Peyer's patch (tissue), 4 donors: ENCODE measurements around the gene TYMP.

Source experiments
- CTCF ChIP-seq, 6 experiments: fragments of 450-650 bp in 4 of 6; fragments of 200-600 bp in 2 of 6; sonication (generic) in 1 of 6; IDR thresholded peaks; one replicate each; pipeline ENCODE4 v1.5.1; 2017 to 2019; ENCODE audit warnings: antibody characterized with exemption in 6 of 6, mild to moderate bottlenecking in 3 of 6, moderate library complexity in 1 of 6
- POLR2A ChIP-seq, 2 donors: fragments of 450-650 bp; IDR thresholded peaks; one replicate each; pipeline ENCODE4 v1.5.1; 2017; ENCODE audit warnings: antibody characterized with exemption in 2 of 2, mild to moderate bottlenecking in 2 of 2, moderate library complexity in 2 of 2

DNA sequence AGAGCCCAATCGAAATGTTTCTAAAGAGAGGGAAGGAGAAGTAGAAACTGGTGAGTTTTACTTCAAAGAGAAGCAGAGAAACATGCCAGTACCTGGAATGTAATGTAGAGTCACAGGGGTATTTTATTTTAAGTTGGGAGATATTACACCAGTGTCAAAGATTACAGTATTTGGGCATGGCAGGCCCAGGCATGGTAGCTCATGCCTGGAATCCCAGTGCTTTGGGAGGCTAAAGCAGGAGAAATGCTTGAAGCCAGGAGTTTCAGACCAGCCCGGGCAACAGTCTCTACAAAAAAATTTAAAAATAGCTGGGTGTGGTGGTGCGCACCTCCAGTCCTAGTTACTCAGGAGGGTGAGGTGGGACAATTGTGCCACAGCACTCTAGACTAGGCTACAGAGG lies 30.2 kb upstream of the TYMP start:
- no peak for TF ChIP-seq POLR2A (IDR thresholded peaks at IDR 0.05)
- TF ChIP-seq CTCF (IDR thresholded peaks at IDR 0.05): no peak
